Activated naive CD8-positive, alpha-beta T cell treated with anti-CD3 and anti-CD28 coated beads for 36 hours (primary cell): ENCODE measurements around the gene UBA7. TPM values are rescaled to one million over a fixed set of nuclear protein-coding genes. Genes with fewer than 3 reads are reported as not detected.

Source experiments
- DNase-seq: peaks from one replicate; pipeline ENCODE4 v3.0.0; 2021
- H3K27ac Mint-ChIP-seq: one replicate; pipeline ENCODE4 v1.8.0; 2022; ENCODE audit warnings: mild to moderate bottlenecking, moderate library complexity, mixed read lengths
- H3K27me3 Mint-ChIP-seq: one replicate; pipeline ENCODE4 v1.8.0; 2022; ENCODE audit warnings: mild to moderate bottlenecking, mixed read lengths
- H3K36me3 Mint-ChIP-seq: one replicate; pipeline ENCODE4 v1.8.0; 2021; ENCODE audit warnings: mild to moderate bottlenecking, mixed read lengths
- H3K4me1 Mint-ChIP-seq: one replicate; pipeline ENCODE4 v1.8.0; 2021; ENCODE audit warnings: mixed read lengths
- H3K4me3 Mint-ChIP-seq: one replicate; pipeline ENCODE4 v1.8.0; 2022; ENCODE audit warnings: mild to moderate bottlenecking, moderate library complexity, mixed read lengths
- H3K9me3 Mint-ChIP-seq: one replicate; pipeline ENCODE4 v1.8.0; 2022; ENCODE audit warnings: mixed read lengths
- total RNA-seq, 2 experiments: library from RNA; stranded (reverse); gene quantifications; one replicate each; pipeline ENCODE4 v1.2.3, GENCODE V29; 2021

Gene UBA7
- total RNA-seq, 2 experiments from 2014 or later, result 65.1 to 68.0 TPM

DNA sequence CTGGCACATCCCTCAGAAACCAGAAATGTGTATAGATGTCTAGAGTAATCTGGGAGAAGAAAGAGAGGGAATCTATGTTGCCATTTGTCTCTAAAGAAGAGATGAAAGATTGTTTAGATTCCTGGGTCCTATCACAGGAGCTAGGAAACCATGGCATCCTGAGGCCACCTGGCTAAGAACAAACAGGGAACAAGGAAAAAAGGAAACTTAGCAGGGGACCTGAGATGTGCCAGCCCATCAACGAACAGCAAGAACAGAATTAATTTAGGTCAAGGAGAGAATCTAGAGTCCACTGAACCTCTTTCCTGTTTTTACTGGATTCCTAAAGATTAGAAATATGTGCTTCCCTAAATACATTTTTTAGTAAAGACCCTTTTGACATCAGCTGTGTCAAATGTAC, 57.7 kb downstream of the UBA7 start:
- no peak for DNase-seq
- H3K27ac Mint-ChIP-seq, result no peak overlapping the region
- H3K9me3 Mint-ChIP-seq, result no peaks in the 10 kb centered on the region
- H3K27me3 Mint-ChIP-seq, result no peaks in the 10 kb centered on the region
- peaks cover 21% of the 10 kb centered on the region for H3K4me1 Mint-ChIP-seq
- H3K4me3 Mint-ChIP-seq, result no peak overlapping the region
- H3K36me3 Mint-ChIP-seq, result peaks cover 3% of the 10 kb centered on the region

Other genes starting within 250 kb of the UBA7 start
- gene APEH, start 139.6 kb downstream of the UBA7 start, total RNA-seq, result 100 to 1,000 TPM; 173 to 189 TPM
- gene MST1, start 124.5 kb downstream of the UBA7 start, total RNA-seq, result 1 to 10 TPM; 6.7 to 8.4 TPM
- 10 to 100 TPM; 32.4 to 35.5 TPM for gene RNF123, start 124.4 kb downstream of the UBA7 start, total RNA-seq
- gene AMIGO3, start 94.3 kb downstream of the UBA7 start, total RNA-seq, result not detected
- gene GMPPB, start 90.0 kb downstream of the UBA7 start, total RNA-seq, result 10 to 100 TPM; 43.0 to 43.6 TPM
- gene IP6K1, start 27.4 kb downstream of the UBA7 start, total RNA-seq, result 10 to 100 TPM; 24.1 to 30.6 TPM
- under 1 TPM in 1 of 2 experiments, not detected in 1; 0.37 TPM for gene CDHR4, start 14.1 kb downstream of the UBA7 start, total RNA-seq
- 1 to 10 TPM; 1.2 to 1.5 TPM for gene INKA1, start 10.7 kb downstream of the UBA7 start, total RNA-seq
- 10 to 100 TPM; 23.0 to 23.6 TPM for gene TRAIP, start 42.6 kb upstream of the UBA7 start, total RNA-seq
- 1 to 10 TPM; 1.6 to 1.7 TPM for gene CAMKV, start 56.0 kb upstream of the UBA7 start, total RNA-seq
- under 1 TPM; 0.74 to 0.76 TPM for gene MST1R, start 89.9 kb upstream of the UBA7 start, total RNA-seq
- 10 to 100 TPM; 11.7 to 12.2 TPM for gene MON1A, start 115.9 kb upstream of the UBA7 start, total RNA-seq
- 10 to 100 TPM; 59.5 to 64.8 TPM for gene RBM6, start 126.2 kb upstream of the UBA7 start, total RNA-seq